GM19238 (cell line): Measurements from ENCODE around the gene ATP6V0D1.
A peak's percentile ranks its signal among the peaks of the same experiment; 100 is the strongest.

Experiments used
- DNase-seq: peaks from one replicate; pipeline ENCODE4 v3.0.0; 2011; ENCODE audit warnings: low spot score; ENCODE audit not compliant: insufficient read length

The ATP6V0D1 gene

DNA sequence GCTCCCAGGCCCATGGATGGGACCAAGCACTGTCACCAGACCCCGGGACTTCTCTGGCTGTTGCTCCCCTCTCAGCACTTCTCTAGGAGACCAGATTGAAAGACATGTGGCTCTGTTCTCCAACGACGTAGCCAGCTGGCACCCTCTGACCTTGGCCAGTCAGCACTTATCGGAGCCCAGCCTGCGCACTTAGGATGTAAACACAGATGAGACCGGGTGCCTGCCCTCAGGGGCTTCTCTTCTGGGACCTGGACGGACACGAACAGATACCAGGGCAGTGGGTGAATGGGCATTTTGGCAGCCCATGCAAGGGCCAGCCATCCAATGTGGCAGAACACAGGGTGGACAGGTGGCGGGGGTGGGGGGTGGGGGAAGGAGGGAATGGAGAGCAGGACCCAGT, 71.3 kb downstream of the ATP6V0D1 start:
- DNase-seq, result no peak

DNA sequence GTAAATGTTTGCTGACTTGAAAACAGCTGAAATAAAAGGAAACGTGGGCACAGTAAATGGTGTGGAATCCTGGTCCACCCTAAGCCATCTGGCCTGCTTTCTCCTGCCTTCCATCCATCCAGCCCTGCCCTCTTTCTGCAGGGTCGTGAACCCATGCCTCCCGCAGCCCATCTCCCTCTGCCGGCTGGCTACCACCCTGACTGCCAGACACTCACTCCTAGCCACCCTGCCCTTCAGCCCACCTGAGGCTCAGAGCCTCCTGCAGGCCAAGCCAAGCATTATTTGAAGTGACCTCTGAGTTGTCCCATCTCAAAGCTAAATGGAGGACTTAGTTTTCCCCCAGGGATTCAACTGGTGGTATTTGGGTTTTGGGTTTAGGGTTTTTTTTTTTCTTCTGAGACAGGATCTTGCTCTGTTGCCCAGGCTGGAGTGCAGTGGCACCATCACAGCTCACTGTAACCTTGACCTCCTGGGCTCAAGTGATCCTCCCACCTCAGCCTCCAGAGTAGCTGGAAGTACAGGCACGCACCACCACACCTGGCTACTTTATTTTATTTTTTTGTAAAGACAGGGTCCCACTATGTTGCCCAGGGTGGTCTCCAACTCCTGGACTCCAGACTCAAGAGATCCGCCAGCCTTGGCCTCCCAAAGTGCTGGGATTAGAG, 73.0 kb downstream of the ATP6V0D1 start:
- no peak for DNase-seq

DNA sequence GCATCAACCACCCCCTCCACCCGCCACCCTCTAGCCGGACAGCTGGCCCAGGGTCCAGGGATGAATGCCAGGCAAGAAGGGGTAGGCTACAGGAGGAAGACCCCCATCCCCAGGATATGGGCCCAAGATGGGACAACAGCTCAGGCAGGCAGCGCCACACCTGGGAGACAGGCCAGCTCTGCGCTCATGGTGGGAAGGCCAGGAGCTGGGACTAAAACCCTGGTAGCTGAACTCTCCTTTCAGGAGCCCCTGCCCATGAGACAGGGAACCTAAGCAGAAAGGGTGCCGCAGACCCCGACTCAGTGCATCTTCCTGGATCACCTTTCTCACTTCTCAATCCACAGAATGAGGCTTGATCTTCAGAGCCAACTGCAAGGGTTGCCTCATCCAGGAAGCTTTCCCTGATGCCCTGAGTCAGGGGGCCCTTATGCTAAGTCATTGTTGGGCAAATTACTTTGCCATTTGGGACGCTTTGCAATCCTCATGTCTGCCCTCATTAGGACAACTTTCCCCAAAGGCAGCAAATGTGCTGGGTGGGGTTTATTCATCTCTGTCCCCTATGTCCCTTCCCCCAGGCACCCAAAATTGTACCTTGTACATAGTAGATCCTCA, 73.7 kb downstream of the ATP6V0D1 start:
- DNase-seq, result no peak

DNA sequence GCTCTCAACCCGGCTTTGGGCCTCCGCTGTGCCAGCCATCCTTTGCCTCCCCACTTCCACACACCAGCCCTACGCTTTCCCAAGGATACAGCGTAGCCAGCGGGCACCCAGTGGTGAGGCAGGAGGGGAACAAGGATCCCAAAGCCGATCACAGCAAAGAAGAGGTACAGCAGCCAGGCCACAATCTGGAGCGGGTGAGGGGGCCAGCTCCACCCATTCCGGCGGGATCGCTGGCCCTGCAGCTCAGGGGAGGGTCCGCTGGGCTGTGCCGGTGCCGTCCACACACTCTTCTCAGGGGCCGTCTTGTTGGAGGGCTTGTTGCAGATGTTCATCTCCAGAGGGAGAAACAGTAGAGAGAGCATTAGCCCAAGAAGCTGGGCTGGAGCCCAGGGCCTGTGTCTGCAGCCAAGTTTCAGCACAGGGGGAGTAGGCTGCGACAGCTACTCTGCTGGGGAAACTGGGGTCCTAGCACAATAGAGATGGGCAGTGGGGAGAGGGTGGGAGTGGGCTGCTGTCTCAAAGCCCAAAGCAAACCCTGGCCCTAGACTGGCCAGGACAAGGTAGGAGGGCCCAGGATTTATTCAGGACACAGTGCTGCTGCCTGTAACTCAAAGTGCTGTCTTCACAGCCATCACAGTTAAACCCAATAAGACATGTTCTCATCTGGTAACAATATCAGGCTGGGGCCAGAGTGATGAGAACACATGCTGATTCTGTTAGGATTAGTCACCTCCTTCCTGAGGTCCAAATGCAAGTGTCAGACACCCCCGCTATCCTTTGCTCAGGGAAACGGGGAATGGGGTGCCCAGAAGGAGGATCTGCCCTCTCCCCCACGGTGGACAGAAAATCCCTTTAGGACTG, 74.6 kb downstream of the ATP6V0D1 start:
- DNase-seq, result no peak

DNA sequence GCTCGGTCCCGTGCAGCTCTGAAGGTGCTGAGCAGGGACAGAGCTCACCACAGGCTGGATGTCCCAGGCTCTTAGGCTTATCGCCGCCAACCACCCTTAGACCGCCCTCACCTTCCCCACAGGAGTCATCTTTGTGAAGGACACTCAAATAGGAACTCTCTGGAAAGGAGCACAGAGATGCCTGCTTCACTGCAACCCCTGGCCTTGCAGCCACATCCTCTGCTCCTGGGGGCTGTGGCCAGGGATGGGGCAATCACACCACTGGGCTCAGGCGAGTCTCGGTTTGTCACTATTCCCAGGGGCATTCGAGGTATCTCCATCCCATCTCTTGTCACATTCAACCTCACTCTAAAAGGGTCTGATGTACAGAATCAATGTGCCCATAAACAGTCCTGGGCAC, 75.6 kb downstream of the ATP6V0D1 start:
- no peak for DNase-seq

DNA sequence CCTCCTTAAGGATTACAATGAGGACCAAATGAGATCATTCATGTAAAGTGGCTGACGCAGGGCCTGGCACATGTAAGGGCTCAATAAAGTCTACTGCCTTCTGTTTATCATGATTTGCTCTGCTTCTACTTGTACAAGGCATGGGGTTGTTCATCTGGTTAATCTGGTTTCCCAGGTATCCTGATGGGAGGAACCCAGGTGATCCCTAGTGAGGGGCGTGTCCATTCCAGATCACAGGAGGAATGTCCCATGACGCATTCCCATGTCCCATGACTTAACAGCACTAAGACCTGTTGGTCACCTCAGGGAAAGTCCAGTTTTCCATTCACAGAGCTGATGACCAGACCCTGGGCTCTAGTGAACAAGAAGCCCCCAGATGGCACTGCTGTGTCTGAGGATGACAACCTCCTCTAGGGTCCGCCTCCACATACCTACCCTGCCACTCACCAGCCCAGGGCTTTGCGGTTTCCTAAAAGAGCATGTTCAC, 76.2 kb downstream of the ATP6V0D1 start:
- DNase-seq, result no peak

DNA sequence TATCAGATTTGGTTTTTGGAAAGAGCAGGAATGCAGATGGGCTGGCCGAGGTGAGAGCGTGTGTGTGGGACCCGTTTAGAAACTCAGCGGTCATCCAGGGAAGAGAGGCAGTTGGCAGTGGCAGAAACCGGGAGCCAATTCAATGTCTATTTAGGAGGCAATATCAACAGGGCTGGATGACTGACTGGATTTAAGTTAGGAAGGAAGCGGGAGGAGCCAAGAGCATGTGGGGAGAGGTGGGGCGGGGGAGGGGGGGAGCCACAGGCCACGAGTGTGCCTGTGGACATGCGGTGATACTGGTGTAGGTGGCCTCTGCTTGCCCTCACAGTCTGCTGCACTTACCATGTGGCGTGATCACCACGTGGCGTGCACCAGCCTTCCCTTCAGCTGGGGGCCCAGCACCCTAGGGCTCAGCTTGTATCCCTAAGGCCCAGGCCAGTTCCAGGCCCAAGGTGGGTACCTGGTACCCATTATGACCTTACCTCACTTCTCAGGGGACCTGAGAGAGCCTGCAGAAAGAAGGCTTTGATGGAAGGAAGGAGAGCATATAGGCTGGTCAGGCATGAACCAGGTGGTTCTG, 76.9 kb downstream of the ATP6V0D1 start:
- no peak for DNase-seq

DNA sequence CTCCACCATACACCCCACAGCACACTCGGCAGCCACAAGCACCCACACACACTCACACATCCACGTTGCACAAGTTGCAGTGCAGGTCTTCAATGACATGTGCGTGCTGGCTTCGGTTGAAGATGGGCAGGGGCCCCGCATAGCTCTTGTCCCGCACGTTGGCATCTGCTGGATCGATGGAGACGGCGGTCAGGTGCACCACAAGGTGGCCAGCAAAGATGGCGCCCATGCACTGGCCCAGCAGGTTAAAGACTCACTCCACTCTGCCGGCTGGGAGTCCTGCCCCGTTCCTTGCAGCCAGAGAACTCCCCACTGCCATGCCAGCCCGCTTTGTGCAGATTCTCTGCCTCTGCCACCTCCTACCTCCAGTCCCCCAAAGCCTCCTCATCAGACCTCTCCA, 80.1 kb downstream of the ATP6V0D1 start:
- DNase-seq, result no peak

DNA sequence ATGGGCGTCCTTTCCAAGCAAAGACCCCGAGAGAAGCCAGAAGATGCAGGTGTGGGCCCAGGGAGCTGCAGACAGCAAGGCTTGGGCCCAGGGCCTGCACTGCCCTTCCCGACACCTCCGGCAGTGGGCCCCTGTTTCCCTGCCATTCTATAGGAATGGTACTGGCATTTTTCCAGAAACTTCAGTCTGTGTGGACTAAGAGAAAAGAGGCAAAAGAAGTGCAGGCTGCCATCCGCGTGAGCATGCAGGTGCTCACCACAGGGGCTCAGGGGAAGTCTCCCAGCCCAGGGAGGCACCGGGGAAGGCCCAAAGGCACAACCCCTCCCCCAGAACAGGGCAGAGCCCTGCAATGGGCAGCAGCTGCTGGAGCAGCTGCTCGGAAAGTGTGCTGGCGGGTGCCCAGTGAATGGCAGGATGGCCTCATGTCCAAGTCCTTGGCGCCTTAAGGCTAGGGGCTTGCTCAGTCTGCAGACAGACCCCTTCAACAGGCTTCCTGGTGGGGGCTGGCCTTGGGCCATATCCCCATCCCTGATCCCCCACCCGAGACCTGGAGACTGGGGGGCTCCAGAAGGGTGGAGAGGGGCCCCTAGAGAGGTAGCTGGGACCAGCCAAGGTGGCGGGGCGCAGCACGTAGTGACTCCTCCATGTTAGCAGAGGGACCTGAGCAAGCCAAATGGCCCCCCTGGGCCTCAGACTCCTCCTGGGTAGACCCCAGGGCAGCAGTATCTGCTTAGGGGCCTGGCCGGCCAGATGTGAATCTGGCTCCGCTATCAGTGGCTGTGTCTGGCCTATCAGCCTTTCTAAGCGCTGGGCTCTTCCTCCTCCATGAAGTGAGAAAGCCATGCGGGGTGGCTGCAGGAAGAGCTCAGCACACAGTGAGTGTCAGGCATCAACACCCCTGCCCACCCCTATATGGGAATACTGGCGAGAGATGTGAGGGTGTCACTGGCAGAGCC, 80.9 kb downstream of the ATP6V0D1 start:
- no peak for DNase-seq

DNA sequence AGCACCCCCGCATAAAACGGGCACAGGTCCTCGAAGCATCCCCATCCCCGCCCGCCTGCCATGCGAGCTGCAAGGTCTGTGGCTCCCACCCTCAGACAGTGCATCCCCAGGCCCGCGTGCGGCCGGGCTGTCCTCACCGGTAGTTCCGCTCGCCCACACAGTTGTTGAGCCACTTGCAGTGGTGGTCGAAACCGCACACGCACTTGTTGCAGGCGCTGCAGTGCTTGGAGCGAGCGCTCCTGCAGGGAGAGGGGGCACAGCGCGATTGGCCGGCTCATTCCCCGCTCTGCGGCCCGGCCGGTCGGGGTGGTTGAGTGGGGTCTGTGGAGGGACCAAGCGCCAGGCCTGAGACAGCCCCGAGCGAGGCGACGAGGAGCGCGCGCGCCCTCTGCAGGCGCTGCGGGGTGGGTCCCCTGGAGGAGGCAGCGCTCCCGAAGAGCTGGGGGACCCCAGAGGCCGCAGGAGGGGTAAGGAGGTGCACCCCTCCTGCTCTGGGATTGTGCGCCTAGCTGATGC, 81.7 kb downstream of the ATP6V0D1 start:
- DNase-seq, result peak; percentile 70

DNA sequence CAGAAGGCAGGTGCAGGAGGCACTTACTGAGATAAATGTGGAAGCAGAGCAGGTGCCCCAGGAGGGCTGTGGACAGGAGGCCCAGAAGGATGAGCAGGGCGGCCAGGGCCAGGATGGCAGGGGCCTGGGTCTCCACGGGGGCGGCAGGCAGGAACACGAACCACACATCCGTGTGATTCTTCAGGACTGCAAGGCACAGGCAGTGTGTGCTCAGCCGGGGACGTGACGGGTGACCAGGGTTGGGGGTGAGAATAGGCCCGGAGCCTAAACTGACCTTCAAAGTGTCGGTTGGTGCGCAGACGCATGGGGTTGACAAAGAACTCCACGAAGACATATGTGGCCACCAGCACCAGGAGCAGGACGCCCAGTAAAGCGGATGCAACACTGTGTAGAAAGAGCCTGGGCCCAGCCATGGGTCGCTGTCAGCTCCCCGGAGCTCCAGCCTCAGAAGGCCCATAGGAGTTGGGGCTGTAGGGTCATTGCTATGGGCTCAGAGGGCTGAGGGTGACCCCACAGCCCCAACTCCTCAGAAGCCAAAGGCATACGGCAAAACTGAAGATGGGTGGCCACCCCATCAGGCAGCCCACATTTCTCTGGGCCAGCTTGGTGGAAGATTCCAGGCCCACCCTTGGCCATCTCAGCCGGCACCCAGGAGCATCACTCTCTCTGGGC, 82.3 kb downstream of the ATP6V0D1 start:
- no peak for DNase-seq

DNA sequence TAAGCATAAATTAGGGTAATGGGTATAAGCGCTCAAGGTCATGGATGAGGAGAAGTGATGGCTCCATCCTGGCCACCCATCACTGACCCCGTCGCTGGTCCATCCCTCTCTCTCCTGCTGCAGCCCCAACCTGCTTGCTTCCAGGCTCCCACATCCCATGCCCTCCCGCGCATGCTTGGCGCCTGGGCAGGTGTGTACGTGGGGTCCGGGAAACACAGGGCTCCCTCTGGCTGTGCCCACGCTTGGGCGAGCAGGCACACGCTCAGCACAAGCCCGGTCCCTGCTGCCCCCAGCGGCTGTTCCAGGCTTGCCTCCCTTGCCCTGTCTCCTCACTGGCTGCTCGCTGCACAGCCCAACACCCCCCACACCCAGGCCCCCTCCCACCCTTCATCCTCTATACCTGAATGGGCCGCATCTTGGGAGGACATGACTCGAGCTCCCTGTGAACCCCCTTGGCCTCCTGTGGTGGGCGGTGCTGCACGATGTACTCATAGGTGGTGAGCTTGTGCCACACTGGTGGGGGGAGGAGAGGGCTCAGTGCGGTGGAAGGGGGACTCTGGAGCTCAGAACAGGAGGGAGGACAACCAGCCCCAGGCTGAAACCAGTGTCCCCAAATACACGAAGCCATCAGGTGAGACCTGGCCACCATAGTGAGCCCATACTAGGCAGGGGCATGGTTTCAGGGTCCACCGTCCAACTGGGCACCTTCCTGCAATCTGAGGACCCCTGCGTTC, 83.0 kb downstream of the ATP6V0D1 start:
- no peak for DNase-seq

DNA sequence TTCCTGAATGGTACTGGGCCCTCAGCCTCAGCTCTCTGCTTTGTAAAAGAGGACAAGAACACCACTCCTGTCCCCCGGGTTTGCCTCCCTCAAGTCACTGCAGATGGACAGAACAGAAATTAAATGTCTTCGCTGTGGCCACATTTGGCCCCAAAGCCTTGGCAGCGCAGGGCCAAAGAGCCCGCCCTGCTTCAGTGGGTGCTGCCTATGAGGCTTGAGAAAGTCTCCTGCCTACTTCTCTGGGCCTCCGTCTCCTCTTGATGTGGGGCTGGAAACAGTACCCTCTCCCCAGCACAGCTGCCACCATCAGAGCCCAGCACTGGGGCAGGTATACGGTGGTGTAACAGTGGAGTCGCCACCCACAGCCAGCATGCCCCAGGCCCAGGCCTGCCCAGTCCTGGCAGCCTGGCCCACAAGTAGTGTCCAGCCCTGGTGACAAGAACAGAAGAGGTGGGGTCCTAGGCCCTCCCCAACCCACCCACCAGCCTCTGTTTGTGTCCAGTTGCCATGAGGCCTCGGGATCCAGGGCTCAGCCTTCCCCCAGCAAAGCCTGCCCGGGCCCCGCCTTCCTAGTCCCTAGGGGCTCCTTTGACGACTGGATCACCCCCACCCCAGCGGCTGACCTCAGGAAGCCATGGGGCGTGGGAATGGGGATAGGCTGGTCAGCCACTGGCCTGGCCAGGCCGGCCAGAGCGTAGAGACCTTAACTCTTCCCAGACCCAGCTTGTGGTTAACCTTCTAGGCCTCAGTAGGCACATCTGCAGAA, 83.7 kb downstream of the ATP6V0D1 start:
- no peak for DNase-seq

DNA sequence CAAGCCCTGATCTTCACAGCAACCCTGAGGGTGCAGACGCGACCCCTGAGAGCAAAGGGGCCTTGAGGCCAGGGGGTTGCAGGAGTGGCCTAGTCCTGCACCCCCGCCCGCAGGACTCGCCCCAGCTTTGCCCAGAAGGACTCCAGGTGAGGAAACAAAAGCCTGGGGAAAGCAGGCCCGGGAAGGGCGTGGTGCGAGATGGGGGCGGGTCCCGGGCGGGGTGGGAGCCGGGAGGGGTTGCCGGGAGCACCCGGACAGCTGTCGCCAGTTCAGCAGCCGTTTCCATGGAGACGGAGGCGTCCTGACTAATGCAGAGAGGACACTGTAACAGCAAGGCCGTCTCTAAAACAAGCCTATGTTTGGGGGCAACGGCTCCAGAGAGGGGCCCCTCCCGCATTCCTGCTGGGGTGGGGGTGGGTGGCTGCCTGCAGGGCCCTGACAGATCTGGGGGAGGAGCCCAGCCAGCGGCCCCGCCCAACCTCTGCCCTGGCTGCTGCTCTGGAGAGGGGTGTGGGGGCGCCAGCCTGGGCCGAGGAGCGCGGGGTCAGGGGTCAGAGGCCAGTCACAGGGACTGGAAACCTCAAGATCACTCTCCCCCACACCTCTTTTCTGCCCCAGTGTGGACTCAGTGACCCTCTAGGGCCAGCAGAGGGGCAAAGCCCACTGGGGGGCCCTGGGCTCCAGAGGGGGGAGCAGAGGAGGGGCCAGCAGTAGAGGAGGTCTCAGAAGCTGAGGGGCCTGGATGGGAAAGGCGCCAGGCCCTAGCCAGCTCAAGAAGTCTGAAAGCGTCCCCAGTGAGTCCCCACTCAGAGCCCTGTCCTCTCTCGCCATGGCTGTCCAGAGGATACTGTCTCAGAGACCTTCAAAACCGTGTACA, 84.6 kb downstream of the ATP6V0D1 start:
- DNase-seq, result no peak

DNA sequence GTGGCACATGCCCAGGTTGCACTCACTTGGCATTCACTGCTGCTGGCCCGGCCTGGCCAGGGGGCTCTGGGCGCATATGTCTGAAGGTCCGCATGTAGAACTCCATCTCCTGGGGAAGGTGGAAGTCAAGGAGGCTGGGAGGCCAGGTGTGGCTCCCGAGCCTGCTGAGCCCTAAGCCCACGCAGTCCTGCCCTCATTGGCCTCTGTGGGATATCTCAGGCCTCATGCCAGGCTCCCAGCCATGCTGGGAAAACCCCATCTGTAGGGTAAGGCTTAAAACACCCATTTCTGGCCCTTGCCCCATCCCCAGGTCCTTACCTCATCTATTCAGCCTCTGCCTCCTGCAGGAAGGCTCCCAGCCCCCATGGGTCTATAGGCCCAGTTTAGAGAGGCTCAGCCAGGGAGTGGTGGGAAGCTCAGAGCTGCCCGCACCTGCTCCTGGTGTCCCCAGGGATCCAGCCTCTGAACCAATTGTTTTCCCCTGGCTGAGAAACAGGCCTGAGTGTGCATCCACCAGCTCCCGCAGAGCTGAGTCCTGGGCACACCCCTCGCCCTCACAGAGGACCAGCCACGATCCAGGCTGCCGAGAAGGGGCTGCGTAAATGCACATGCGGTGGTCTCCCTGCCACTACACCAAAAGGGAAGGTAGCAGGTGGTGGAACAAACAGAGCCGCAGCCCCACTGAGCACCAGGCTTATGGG, 85.3 kb downstream of the ATP6V0D1 start:
- DNase-seq, result no peak

DNA sequence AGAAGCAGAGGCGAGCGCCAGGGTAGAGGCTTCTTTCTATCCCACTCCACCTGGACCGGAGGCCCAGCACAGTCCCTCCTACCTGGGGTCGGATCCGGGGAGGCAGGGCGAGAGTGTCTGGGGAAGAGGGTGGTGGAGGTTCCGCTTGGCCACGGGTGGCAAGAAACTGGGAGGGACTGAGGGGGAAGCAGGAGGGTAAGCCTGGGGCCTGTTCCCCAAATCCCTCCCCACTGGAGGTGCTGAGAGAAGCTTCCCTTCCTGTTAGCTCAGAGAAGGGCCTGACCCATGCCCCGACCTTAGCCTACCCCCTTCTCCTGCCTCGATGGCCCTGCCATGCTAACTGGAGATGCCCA, 85.9 kb downstream of the ATP6V0D1 start:
- DNase-seq, result no peak
